ENCODE measurements around the gene SLC1A4. TPM values are rescaled to one million over a fixed set of nuclear protein-coding genes. Genes with fewer than 3 reads are reported as not detected.

SLC1A4 gene
- total and polyA plus RNA-seq, 2 of the 4 experiments (the other 2 are of a cell fraction) = 6.8 to 8.1 TPM

DNA sequence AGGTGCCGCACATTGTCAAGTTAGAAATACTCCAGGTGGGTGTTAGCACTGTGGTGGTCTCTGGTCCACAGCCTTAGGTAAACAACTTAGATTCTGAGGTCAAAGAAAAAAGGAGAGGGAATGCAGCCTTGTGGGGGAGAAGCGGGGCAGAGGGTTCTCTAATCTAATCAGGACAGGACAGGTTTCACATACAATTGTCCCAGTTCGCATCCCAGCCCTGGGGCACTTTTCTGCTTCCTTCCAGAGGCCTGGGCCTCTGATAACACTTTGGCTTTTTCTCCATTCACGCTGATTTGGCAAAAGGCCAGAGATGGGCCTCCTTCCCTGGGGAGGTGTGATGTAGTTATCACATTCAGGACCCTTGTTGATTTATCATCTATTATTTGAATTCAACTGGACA lies 32.5 kb downstream of the SLC1A4 start:
- Histone ChIP-seq H3K9me1 (ENCODE audit: insufficient read depth, low read length) (peaks cover 7% of the 10 kb centered on the region; the same call in 1 of the 2 replicates), H3K14ac (replicated peaks; ENCODE audit: low read depth, low read length) (no peak overlapping the region)

More for the DNA sequence above, 32.5 kb downstream of the SLC1A4 start:
- Histone ChIP-seq H3K56ac (ENCODE audit: extremely low read depth, insufficient read depth, low read length) (no peak overlapping the region), H2BK120ac (ENCODE audit: low read depth, low read length) (no peak overlapping the region), H4K91ac (ENCODE audit: insufficient read depth, low read depth, low read length) (no peak overlapping the region), H3K4me3 (ENCODE audit: insufficient read depth, low read depth, low read length) (no peak overlapping the region), H3K27ac (ENCODE audit: insufficient read depth, low read length) (no peak overlapping the region), H3K4ac (ENCODE audit: low read depth, low read length) (no peak overlapping the region), H3K4me1 (ENCODE audit: control insufficient read depth, insufficient read depth, low read length) (peaks cover 7% of the 10 kb centered on the region), H2BK5ac (ENCODE audit: low read depth, low read length, poor library complexity, severe bottlenecking) (no peak overlapping the region), H2AK5ac (ENCODE audit: low read depth, low read length) (no peak overlapping the region), H2AK9ac (replicated peaks; ENCODE audit: low read depth, low read length, poor library complexity) (no peak overlapping the region), H3K27me3 (ENCODE audit: control insufficient read depth, insufficient read depth, low read length) (no peaks in the 10 kb centered on the region), H3K18ac (ENCODE audit: low read depth, low read length) (no peak overlapping the region), H3K36me3 (ENCODE audit: control insufficient read depth, insufficient read depth, low read length) (peaks cover 36% of the 10 kb centered on the region), H3K23ac (ENCODE audit: low read depth, low read length) (no peak overlapping the region), H3K9ac (ENCODE audit: low read depth, low read length) (no peak overlapping the region), H4K20me1 (ENCODE audit: insufficient read depth, low read length) (no peaks in the 10 kb centered on the region), H2AFZ (replicated peaks; ENCODE audit: low read length, poor library complexity) (no peak overlapping the region), H2BK20ac (ENCODE audit: low read depth, low read length) (no peak overlapping the region), H3K9me3 (ENCODE audit: control insufficient read depth, insufficient read depth, low read length) (no peaks in the 10 kb centered on the region), H3K4me2 (ENCODE audit: low read depth, low read length) (no peak overlapping the region), H4K5ac (ENCODE audit: low read depth, low read length) (no peak overlapping the region), H2BK15ac (ENCODE audit: low read depth, low read length) (no peak overlapping the region), H4K8ac (ENCODE audit: low read depth in 2 of 2, low read length in 2 of 2) (no peak overlapping the region), H3K79me1 (ENCODE audit: low read depth in 1 of 2, low read length in 2 of 2) (no peaks in the 10 kb centered on the region)
- WGBS, 2 experiments (ENCODE audit: extremely low coverage in 2 of 2, insufficient read length in 1 of 2) = no CpG with 5 or more reads among the region's 4 CpGs
- TF ChIP-seq, protein P1, sequence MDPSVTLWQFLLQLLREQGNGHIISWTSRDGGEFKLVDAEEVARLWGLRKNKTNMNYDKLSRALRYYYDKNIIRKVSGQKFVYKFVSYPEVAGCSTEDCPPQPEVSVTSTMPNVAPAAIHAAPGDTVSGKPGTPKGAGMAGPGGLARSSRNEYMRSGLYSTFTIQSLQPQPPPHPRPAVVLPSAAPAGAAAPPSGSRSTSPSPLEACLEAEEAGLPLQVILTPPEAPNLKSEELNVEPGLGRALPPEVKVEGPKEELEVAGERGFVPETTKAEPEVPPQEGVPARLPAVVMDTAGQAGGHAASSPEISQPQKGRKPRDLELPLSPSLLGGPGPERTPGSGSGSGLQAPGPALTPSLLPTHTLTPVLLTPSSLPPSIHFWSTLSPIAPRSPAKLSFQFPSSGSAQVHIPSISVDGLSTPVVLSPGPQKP (IDR thresholded peaks at IDR 0.05; ENCODE audit: borderline replicate concordance, low read depth, low read length) = no peak
- TF ChIP-seq MAFK (IDR thresholded peaks at IDR 0.05; ENCODE audit: low read depth, low read length) (no peak), USF2 (IDR thresholded peaks at IDR 0.05; ENCODE audit: low read depth, low read length) (no peak), BHLHE40 (IDR thresholded peaks at IDR 0.05; ENCODE audit: low read depth, low read length) (no peak), CHD1 (IDR thresholded peaks at IDR 0.05; ENCODE audit: low read depth, low read length) (no peak), RAD21 (IDR thresholded peaks at IDR 0.05; ENCODE audit: low read length) (no peak), RCOR1 (IDR thresholded peaks at IDR 0.05; ENCODE audit: insufficient replicate concordance, low read length) (no peak), RFX5 (IDR thresholded peaks at IDR 0.05; ENCODE audit: low read depth, low read length) (no peak), SMC3 (IDR thresholded peaks at IDR 0.05; ENCODE audit: low read depth, low read length) (no peak), MAZ (IDR thresholded peaks at IDR 0.05; ENCODE audit: borderline replicate concordance, low read depth, low read length) (no peak), NFE2L2 (IDR thresholded peaks at IDR 0.05; ENCODE audit: low read depth, low read length) (no peak), FOS (IDR thresholded peaks at IDR 0.05; ENCODE audit: low read depth, low read length) (no peak), POLR2A (IDR thresholded peaks at IDR 0.05; ENCODE audit: low read depth, low read length) (no peak), MXI1 (IDR thresholded peaks at IDR 0.05; ENCODE audit: borderline replicate concordance, low read depth, low read length) (no peak), CEBPB (IDR thresholded peaks at IDR 0.05; ENCODE audit: low read depth, low read length) (no peak)
- TF ChIP-seq, protein P2, sequence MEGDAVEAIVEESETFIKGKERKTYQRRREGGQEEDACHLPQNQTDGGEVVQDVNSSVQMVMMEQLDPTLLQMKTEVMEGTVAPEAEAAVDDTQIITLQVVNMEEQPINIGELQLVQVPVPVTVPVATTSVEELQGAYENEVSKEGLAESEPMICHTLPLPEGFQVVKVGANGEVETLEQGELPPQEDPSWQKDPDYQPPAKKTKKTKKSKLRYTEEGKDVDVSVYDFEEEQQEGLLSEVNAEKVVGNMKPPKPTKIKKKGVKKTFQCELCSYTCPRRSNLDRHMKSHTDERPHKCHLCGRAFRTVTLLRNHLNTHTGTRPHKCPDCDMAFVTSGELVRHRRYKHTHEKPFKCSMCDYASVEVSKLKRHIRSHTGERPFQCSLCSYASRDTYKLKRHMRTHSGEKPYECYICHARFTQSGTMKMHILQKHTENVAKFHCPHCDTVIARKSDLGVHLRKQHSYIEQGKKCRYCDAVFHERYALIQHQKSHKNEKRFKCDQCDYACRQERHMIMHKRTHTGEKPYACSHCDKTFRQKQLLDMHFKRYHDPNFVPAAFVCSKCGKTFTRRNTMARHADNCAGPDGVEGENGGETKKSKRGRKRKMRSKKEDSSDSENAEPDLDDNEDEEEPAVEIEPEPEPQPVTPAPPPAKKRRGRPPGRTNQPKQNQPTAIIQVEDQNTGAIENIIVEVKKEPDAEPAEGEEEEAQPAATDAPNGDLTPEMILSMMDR (conservative IDR thresholded peaks at IDR 0.05; ENCODE audit: low read depth, low read length) = no peak
- dilution Hi-C loops (cut with HindIII; ENCODE audit: low sequenced_read_pairs, unreplicated experiment) (no loop called here), in situ Hi-C loops (cut with MboI; ENCODE audit: low sequenced_read_pairs) (no loop called here), intact Hi-C loops (cut with micrococcal nuclease) (no loop called here)
- BruUV-seq (replicated peaks) = no TSS peak
- DNase-seq (no peak), ATAC-seq (ENCODE audit: low read depth) (no peak)
- ChIA-PET CTCF (no interaction called here), POLR2A (ENCODE audit: unreplicated experiment) (no interaction called here)

Measured in IMR-90 (cell line).